GF-D8 (cell line): ENCODE data around the gene NAA40.

Experiments used
- DNase-seq: peaks from one replicate; lab custom pipeline; 2025; lab: John Stamatoyannopoulos, UW

NAA40 gene

GRCh38 chr11:63913866-63914830, 24.7 kb upstream of the NAA40 start:
- DNase-seq, result no peak

DNA sequence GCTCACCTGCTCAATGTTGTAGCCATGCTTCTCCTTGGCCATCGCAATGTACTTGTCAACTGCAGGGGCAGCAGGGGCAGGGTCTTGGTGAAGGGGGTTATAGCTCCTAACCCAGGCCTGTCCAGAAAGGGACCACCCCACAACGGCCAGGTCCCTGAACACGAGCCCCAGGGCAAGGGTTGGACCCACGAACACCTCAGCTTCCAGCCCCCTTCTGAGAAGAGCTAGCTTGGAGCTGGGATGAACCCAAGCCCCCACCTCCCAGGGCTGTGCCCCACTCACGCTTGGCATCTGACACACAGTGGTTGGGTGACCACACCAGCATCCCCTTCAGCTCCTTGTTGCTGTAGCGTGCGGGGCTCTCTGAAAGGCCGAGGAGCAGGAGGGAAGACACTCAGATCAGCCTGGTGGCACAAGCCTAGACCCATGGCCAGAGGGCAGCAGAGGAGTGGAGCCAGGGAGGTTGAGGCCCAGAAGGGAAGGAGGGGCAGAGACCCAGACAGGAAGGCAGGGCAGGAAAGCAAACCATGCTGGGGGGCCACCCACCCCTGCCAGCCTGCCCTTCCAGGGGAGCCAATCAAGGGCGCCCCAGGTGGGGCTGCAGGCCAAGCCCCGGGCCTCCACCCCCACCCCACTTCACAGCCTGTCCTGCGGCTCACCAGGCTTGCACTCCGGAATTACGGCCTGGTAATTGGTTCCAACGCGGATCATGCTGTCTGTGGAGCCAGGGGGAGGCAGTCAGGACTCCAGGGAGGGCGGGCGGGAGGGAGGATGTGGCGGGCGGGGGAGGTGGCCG, 23.7 kb upstream of the NAA40 start:
- no peak for DNase-seq

GRCh38 chr11:63915961-63916836, 22.6 kb upstream of the NAA40 start:
- DNase-seq, result no peak

- DNase-seq, result peak; percentile 58
These were observed 21.7 kb upstream of the NAA40 start, which contains the start of gene RCOR2 for GRCh38 chr11:63916837-63917691. TSS of gene RCOR2 (minus strand) at chr11:63917164. CDS start at chr11:63916456, 708 bp downstream.

DNA sequence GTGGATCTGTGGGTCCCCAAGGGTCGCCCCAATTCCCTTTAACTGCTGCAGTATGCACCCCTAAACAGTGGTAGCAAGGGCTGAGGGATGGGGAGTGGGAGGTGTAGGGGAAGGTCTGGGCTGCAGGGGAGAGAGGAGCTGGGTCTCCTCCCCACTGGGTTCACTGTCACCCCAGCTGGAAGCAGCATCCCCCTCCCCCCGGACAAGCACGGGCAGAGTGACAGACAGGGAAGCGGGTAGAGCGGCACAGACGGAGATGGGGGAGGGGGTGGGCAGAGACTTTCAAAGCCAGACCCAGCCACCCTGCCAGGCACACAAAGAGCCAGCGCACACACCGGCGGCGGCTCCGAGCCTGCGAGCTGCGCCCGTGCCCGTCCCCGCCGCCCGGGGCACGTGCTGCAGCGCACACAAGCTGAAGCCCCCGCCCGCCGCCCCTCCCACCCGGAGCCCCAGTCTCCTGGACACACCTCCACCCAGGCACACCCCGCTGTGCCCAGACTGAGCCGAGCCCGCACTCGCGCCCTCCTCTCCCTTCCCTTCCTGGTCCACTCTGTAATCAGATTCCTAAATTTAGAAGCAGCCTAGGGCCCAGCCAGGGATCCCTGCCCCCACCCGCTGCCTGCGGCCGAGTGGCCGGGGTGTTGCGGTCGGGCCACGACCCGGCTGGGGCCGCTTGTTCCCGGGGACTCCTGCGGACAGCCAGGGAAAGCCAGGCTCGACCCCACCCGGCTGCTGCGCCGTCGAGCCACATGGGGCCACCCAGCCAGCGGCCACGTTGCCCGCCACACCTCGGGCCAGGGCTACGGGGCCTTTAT, 20.9 kb upstream of the NAA40 start:
- DNase-seq, result no peak

- no peak for DNase-seq
These were observed 20.2 kb upstream of the NAA40 start for GRCh38 chr11:63918507-63919191.

DNA sequence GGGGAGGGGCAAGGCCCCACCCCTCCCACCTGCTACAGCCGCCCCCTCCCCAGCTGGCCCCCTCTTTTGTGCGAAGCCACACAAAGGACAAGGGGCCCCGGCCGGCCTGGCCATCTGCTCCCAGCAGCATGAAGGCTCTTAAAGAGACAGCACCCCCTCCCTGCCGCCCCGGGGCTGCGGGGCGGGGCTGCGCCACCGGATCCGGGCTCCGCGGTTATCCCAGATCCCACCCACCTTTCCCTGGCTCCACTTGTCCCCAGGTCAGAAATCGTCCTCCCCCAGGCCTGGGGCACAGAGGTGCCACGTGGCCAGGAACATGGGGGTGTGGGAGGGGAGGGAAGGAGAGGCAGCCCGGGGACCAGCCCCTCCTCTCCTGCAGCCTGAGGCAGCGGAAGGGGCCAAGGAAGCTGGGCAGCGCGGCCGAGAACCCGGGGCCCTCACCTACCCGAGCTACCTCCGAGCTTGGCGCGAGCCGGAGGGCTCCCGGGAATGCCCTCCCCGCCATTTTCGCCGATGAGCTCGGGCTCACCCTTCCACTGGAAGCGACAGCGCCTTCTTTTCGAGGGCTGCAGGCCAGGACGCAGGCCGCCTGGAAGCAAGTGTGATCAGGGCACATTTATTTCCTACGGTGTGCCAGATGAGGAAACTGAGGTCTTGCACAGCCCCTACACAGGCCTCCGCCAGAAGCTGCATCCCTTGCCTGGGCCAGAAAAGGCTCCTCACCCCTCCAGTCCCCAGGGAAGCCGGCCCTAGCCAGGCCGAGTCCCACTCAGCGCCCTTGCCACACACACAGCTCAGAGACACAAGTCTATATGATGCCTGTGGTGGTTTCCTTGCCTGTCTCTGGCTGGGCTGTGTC, 19.3 kb upstream of the NAA40 start:
- DNase-seq, result no peak

GRCh38 chr11:63920126-63920938, 18.5 kb upstream of the NAA40 start:
- DNase-seq, result no peak

GRCh38 chr11:63920939-63921417, 17.8 kb upstream of the NAA40 start:
- DNase-seq, result no peak

DNA sequence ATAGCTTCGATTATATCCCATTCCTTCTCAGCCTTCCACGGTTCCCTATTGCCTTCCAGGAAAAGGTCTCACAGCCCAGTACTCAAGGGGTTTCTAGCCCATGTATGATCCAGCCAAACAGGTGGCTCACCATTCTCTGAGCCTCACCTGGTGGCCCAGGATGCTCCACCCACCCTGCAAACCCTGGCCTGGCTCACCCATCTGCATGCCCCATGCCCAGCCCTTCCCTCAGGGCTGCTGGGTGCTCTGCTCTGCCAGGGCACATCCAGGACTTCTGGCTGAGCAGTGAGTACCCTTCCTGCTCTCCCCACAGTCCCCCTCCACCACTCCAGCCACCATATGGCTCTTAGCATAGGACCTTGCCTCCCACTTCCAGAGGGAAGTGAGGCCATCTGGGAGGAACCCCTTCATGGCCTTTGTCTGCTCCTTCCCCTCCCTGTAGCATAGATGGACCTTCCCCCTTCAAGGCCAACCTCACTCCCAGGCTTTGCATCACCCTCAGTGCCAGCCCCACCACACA, 16.1 kb upstream of the NAA40 start:
- no peak for DNase-seq

- no peak for DNase-seq
These were observed 15.5 kb upstream of the NAA40 start for GRCh38 chr11:63923319-63923718.

DNA sequence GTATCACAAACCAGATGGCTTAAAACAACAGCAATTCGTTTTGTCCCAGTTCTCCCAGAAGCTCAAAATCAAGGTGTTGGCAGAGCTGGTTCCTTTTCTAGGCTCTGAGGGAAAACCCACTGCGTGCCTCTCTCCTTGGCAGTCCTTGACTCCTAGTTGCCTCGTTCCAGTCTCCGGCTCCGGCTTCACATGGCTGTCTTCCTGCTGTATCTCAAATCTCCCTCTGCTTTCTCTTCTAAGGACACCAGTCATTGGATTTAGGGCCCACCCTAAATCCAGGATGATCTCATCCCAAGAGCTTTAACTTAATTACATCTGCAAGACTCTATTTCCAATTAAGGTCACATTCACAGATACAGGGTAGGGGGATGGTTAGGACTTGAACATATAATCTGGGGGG, 9.2 kb upstream of the NAA40 start:
- DNase-seq, result no peak

DNA sequence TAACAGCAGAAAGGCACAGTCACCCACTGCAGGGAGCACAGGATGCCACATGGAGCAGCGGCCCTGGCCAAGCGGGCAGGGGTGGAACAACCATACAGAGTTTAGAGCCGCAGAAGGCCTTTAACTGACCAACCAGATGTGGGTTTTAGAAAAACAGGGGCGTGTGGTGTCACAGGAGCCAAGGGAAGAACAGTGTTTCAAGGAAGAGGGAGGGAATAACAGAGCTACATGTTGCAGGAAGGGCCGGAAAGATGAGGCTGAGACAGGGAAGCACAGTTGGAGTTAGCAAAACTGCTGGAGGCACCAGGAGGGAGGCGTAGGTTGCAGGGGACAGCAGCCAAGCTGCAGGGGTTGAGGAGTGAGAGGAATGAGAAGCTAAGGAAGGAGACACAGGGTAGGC, 7.8 kb upstream of the NAA40 start:
- DNase-seq, result no peak

DNA sequence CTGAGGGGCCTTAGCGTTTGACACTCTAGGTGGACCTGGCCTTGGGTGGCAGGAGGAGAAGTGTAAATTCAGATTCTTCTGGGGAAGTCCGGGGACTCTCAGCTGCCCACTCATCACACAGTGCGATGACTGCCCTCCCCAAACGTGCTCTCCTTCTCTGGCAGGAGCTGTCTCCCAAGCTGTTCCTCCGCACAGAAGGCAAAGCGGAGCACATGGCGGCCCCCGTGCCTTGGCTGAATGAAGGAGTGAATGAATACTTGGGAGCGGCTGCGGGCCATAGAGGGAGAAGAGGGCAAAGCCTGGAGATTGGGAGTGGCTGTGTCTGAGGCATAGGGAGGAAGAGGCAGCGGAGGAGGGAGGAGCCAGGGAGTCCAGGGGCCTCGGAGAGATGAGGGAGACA, 6.9 kb upstream of the NAA40 start:
- DNase-seq, result no peak

- no peak for DNase-seq
These were observed 5.3 kb upstream of the NAA40 start for GRCh38 chr11:63933459-63933858.

DNA sequence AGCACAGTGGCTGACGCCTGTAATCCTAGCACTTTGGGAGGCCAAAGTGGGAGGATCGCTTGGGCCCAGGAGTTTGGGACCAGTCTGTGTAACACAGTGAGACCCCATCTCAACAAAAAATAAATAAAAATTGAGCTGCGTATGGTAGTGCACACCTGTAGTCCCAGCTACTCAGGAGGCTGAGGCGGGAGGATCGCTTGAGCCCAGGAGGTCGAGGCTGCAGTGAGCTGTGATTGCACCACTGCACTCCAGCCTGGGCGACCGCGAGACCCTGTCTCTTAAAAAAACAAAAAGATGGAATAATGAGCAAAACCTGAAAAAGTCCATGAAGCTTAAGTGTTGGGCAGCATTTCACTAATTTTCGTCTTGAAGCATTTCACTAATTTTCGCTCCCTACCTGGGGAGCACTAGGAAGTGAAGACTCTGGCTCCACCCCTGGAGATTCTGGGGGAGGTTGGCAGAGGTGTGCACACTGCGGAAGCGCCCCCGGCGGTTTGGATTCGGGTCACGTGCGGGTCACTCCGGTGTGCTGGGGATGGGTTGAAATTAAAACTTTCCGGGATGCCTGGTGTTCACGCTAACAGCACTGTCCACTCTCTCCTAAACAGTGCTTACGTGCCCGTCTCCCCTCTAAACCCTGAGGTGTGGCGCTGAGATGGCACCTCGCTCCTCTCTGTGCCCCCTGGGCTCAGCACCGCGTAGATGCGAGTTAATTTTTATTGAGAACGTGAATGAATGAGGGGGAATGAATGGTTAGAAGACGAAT, 906 bp upstream of the NAA40 start:
- DNase-seq, result no peak
